Neural progenitor cell (in vitro differentiated cells): ENCODE measurements around the gene LHX6.

Experiments
- CTCF ChIP-seq: fragments of 200-600 bp; sonication (generic); IDR thresholded peaks from 2 replicates; pipeline ENCODE4 v1.5.1; 2017; ENCODE audit warnings: antibody characterized with exemption, mild to moderate bottlenecking
- EZH2 ChIP-seq: fragments of 200-600 bp; sonication (generic); IDR thresholded peaks from 2 replicates; pipeline ENCODE4 v1.6.1; 2017; ENCODE audit warnings: antibody characterized with exemption, mild to moderate bottlenecking, moderate library complexity
- EZH2phosphoT487 ChIP-seq: fragments of 200-600 bp; sonication (generic); IDR thresholded peaks from 2 replicates; pipeline ENCODE4 v1.6.1; 2017; ENCODE audit warnings: antibody characterized with exemption

GRCh38 chr9:122223435-122223834 is 5.3 kb downstream of the LHX6 start:
- TF ChIP-seq CTCF (no peak), EZH2 (no peak), EZH2phosphoT487 (no peak)
